WTC11 (cell line): ENCODE measurements around the gene ACCSL. TPM values are rescaled to one million over a fixed set of nuclear protein-coding genes. Genes with fewer than 3 reads are reported as not detected.

Experiments used
- FOXJ3 ChIP-seq: sonication (generic); formaldehyde crosslinking; IDR thresholded peaks from 2 replicates; pipeline ENCODE4 v1.9.0; 2021; ENCODE audit warnings: missing genetic modification reagents, mild to moderate bottlenecking, borderline replicate concordance
- GRHL2 ChIP-seq: fragments of 250-450 bp; sonication (Bioruptor Pico); IDR thresholded peaks from 2 replicates; pipeline ENCODE4 v1.8.0; 2022; ENCODE audit warnings: mild to moderate bottlenecking, moderate library complexity; ENCODE audit not compliant: insufficient replicate concordance, severe bottlenecking
- KAT7 ChIP-seq: sonication (generic); formaldehyde crosslinking; IDR thresholded peaks from 2 replicates; pipeline ENCODE4 v1.8.1; 2023; ENCODE audit warnings: missing genetic modification reagents, mild to moderate bottlenecking, borderline replicate concordance
- NFATC4 ChIP-seq: fragments of 250-450 bp; sonication (Bioruptor Pico); IDR thresholded peaks from 2 replicates; pipeline ENCODE4 v1.9.0; 2021; ENCODE audit warnings: mild to moderate bottlenecking
- NFE2L1 ChIP-seq: sonication (generic); formaldehyde crosslinking; IDR thresholded peaks from 2 replicates; pipeline ENCODE4 v1.8.1; 2023; ENCODE audit warnings: missing genetic modification reagents
- NFYB ChIP-seq: sonication (generic); formaldehyde crosslinking; conservative IDR thresholded peaks from 2 replicates; pipeline ENCODE4 v1.8.0; 2022; ENCODE audit warnings: low read depth, missing genetic modification reagents
- RORB ChIP-seq: fragments of 250-450 bp; sonication (Bioruptor Pico); IDR thresholded peaks from 2 replicates; pipeline ENCODE4 v1.9.0; 2021; ENCODE audit warnings: mild to moderate bottlenecking
- SMAD4 ChIP-seq: sonication (generic); formaldehyde crosslinking; IDR thresholded peaks from 2 replicates; pipeline ENCODE4 v1.8.0; 2022; ENCODE audit warnings: mild to moderate bottlenecking, missing genetic modification reagents
- TCF7 ChIP-seq: sonication (generic); formaldehyde crosslinking; IDR thresholded peaks from 2 replicates; pipeline ENCODE4 v1.8.0; 2022; ENCODE audit warnings: mild to moderate bottlenecking, low read depth, missing genetic modification reagents, moderate library complexity
- USF1 ChIP-seq: sonication (generic); formaldehyde crosslinking; IDR thresholded peaks from 2 replicates; pipeline ENCODE4 v1.8.0; 2022; ENCODE audit warnings: mild to moderate bottlenecking, missing genetic modification reagents
- ZNF281 ChIP-seq: sonication (generic); formaldehyde crosslinking; IDR thresholded peaks from 2 replicates; pipeline ENCODE4 v1.8.0; 2023; ENCODE audit warnings: mild to moderate bottlenecking, missing genetic modification reagents
- total RNA-seq: library from RNA; stranded (reverse); gene quantifications from 3 replicates; pipeline ENCODE4 v1.2.3, GENCODE V29; 2021
- TF ChIP-seq, protein P1 (sequence below): sonication (generic); formaldehyde crosslinking; IDR thresholded peaks from 2 replicates; pipeline ENCODE4 v1.8.1; 2022; ENCODE audit warnings: missing genetic modification reagents, borderline replicate concordance
- TF ChIP-seq, protein P2 (sequence below): fragments of 250-450 bp; sonication (Bioruptor Pico); conservative IDR thresholded peaks from 2 replicates; pipeline ENCODE4 v1.9.0; 2021; ENCODE audit warnings: mild to moderate bottlenecking
- TF ChIP-seq, protein P3 (sequence below): sonication (generic); formaldehyde crosslinking; IDR thresholded peaks from 2 replicates; pipeline ENCODE4 v1.8.1; 2023; ENCODE audit warnings: mild to moderate bottlenecking, moderate library complexity, missing genetic modification reagents
- TF ChIP-seq, protein P4 (sequence below): sonication (generic); formaldehyde crosslinking; IDR thresholded peaks from 2 replicates; pipeline ENCODE4 v1.8.1; 2023; ENCODE audit warnings: mild to moderate bottlenecking, missing genetic modification reagents, moderate library complexity
- TF ChIP-seq, protein P5 (sequence below): sonication (generic); formaldehyde crosslinking; IDR thresholded peaks from 2 replicates; pipeline ENCODE4 v1.8.0; 2022; ENCODE audit warnings: missing genetic modification reagents

ACCSL gene
- total RNA-seq, 1 experiment from 2014 or later = not detected

DNA sequence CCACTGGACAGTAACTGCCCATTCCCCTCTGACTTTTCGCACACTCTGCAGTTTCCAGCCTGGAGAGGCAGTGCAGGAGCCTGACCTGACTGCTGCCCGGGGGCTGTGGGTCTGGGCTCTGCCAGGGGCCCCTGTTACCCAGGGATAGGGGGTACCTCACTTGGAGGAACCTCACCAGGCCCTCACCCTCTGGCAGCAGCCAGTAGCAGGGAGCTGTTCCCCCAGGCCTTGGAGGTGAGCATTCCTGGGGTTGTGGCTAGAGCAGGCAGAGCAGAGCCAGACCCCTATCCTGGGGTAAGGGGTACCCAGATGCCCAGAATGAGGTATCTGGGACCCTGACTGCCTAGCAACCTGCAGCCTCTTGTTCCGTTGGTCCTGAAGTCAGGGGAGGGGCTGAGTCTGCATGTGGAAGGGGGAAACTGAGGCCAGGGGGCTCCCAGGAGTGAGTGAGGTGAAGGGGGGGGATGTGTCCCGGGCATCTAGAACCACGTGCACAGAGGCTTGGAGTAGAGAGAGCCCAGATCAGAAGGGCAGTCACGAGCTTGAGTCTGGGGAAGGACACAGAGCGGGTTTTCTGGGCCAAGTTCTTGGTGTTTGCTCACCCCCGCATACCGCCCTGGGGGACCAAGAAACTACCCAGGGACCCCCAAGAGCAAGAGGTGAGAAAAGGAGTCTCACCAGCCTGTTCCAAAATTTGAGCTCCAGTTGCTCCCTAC is 43.9 kb upstream of the ACCSL start (continued):
- TF ChIP-seq, protein P1, sequence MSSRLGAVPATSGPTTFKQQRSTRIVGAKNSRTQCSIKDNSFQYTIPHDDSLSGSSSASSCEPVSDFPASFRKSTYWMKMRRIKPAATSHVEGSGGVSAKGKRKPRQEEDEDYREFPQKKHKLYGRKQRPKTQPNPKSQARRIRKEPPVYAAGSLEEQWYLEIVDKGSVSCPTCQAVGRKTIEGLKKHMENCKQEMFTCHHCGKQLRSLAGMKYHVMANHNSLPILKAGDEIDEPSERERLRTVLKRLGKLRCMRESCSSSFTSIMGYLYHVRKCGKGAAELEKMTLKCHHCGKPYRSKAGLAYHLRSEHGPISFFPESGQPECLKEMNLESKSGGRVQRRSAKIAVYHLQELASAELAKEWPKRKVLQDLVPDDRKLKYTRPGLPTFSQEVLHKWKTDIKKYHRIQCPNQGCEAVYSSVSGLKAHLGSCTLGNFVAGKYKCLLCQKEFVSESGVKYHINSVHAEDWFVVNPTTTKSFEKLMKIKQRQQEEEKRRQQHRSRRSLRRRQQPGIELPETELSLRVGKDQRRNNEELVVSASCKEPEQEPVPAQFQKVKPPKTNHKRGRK (CRISPR knock-in tag) = no peak
- TF ChIP-seq GRHL2 (CRISPR knock-in tag) (no peak), KAT7 (CRISPR knock-in tag) (no peak), FOXJ3 (CRISPR knock-in tag) (no peak), SMAD4 (CRISPR knock-in tag) (no peak), NFYB (CRISPR knock-in tag) (no peak), USF1 (no peak), NFE2L1 (no peak), NFATC4 (CRISPR knock-in tag) (no peak), TCF7 (CRISPR knock-in tag) (no peak), RORB (no peak), ZNF281 (CRISPR knock-in tag) (no peak)
- TF ChIP-seq, protein P2, sequence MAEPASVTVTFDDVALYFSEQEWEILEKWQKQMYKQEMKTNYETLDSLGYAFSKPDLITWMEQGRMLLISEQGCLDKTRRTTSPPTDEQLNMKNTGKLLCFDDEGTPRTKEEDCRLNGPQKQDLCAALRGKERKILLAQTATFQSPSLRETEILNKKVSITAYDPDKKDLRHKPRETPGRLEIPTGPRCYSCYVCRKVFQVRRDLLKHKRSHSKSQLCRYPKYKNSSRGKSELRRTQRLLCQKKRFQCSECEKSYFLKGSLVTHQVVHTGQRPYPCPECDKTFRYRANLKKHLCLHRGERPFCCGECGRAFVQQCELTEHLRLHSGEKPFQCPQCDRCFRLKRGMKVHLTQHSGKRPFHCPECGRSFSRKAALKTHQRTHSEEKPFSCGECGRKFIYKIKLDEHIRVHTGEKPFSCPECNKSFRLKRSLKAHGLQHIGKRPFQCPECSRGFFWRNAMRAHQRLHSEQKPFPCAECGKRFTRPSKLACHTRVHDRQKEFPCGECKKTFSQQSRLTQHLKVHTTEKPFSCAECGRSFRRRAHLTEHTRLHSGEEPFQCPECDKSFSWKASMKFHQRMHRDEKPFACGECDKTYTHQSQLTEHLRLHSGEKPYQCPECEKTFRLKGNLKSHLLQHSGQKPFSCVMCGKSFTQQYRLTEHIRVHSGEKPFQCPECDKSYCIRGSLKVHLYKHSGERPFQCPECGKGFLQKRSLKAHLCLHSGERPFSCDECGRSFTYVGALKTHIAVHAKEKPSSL (CRISPR knock-in tag) = no peak
- TF ChIP-seq, protein P3, sequence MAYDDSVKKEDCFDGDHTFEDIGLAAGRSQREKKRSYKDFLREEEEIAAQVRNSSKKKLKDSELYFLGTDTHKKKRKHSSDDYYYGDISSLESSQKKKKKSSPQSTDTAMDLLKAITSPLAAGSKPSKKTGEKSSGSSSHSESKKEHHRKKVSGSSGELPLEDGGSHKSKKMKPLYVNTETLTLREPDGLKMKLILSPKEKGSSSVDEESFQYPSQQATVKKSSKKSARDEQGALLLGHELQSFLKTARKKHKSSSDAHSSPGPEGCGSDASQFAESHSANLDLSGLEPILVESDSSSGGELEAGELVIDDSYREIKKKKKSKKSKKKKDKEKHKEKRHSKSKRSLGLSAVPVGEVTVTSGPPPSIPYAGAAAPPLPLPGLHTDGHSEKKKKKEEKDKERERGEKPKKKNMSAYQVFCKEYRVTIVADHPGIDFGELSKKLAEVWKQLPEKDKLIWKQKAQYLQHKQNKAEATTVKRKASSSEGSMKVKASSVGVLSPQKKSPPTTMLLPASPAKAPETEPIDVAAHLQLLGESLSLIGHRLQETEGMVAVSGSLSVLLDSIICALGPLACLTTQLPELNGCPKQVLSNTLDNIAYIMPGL (CRISPR knock-in tag) = no peak
- TF ChIP-seq, protein P4, sequence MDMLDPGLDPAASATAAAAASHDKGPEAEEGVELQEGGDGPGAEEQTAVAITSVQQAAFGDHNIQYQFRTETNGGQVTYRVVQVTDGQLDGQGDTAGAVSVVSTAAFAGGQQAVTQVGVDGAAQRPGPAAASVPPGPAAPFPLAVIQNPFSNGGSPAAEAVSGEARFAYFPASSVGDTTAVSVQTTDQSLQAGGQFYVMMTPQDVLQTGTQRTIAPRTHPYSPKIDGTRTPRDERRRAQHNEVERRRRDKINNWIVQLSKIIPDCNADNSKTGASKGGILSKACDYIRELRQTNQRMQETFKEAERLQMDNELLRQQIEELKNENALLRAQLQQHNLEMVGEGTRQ (CRISPR knock-in tag) = no peak
- TF ChIP-seq, protein P5, sequence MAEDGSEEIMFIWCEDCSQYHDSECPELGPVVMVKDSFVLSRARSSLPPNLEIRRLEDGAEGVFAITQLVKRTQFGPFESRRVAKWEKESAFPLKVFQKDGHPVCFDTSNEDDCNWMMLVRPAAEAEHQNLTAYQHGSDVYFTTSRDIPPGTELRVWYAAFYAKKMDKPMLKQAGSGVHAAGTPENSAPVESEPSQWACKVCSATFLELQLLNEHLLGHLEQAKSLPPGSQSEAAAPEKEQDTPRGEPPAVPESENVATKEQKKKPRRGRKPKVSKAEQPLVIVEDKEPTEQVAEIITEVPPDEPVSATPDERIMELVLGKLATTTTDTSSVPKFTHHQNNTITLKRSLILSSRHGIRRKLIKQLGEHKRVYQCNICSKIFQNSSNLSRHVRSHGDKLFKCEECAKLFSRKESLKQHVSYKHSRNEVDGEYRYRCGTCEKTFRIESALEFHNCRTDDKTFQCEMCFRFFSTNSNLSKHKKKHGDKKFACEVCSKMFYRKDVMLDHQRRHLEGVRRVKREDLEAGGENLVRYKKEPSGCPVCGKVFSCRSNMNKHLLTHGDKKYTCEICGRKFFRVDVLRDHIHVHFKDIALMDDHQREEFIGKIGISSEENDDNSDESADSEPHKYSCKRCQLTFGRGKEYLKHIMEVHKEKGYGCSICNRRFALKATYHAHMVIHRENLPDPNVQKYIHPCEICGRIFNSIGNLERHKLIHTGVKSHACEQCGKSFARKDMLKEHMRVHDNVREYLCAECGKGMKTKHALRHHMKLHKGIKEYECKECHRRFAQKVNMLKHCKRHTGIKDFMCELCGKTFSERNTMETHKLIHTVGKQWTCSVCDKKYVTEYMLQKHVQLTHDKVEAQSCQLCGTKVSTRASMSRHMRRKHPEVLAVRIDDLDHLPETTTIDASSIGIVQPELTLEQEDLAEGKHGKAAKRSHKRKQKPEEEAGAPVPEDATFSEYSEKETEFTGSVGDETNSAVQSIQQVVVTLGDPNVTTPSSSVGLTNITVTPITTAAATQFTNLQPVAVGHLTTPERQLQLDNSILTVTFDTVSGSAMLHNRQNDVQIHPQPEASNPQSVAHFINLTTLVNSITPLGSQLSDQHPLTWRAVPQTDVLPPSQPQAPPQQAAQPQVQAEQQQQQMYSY (CRISPR knock-in tag) = no peak
- TF ChIP-seq, all 79 proteins: peak for 0
